ENCODE measurements around the gene DLG2. TPM values are rescaled to one million over a fixed set of nuclear protein-coding genes. Genes with fewer than 3 reads are reported as not detected.

Gene DLG2
- polyA plus RNA-seq, 1 experiment: 0.68 TPM

GRCh38 chr11:84465040-84465439 is 1162.1 kb downstream of the DLG2 start:
- H3K9me3 ChIP-seq (ENCODE audit: control insufficient read depth, insufficient read depth, low read length): no peaks in the 10 kb centered on the region
- no peak overlapping the region for H3K4me3 ChIP-seq (ENCODE audit: low read depth, low read length)
- no peak for TF ChIP-seq CTCF (IDR thresholded peaks at IDR 0.05; ENCODE audit: low read depth, low read length)
- no peak overlapping the region for H3K27ac ChIP-seq (ENCODE audit: low read depth, low read length)
- H3K27me3 ChIP-seq (ENCODE audit: control insufficient read depth, insufficient read depth, low read length): no peaks in the 10 kb centered on the region
- CTCF ChIA-PET: interaction anchor here (1.2 kb wide), 1 partner anchor 81 kb away, joined by 3 read pairs; no protein-coding TSS in a partner anchor
- DNase-seq (ENCODE audit: low read depth, low spot score): no peak
- POLR2A ChIA-PET: no interaction called here

GRCh38 chr11:84455691-84456090 is 1171.5 kb downstream of the DLG2 start:
- H3K27ac ChIP-seq (ENCODE audit: low read depth, low read length): no peak overlapping the region
- no peak for DNase-seq (ENCODE audit: low read depth, low spot score)
- TF ChIP-seq CTCF (IDR thresholded peaks at IDR 0.05; ENCODE audit: low read depth, low read length): no peak
- CTCF ChIA-PET: no interaction called here
- no peak overlapping the region for H3K4me3 ChIP-seq (ENCODE audit: low read depth, low read length)
- no peaks in the 10 kb centered on the region for H3K27me3 ChIP-seq (ENCODE audit: control insufficient read depth, insufficient read depth, low read length)
- H3K9me3 ChIP-seq (ENCODE audit: control insufficient read depth, insufficient read depth, low read length): no peaks in the 10 kb centered on the region
- POLR2A ChIA-PET: no interaction called here

GRCh38 chr11:84452211-84452610 is 1174.9 kb downstream of the DLG2 start:
- ChIA-PET POLR2A (no interaction called here), CTCF (no interaction called here)
- no peak for DNase-seq (ENCODE audit: low read depth, low spot score)
- Histone ChIP-seq H3K27ac (ENCODE audit: low read depth, low read length) (no peak overlapping the region), H3K9me3 (ENCODE audit: control insufficient read depth, insufficient read depth, low read length) (no peaks in the 10 kb centered on the region), H3K27me3 (ENCODE audit: control insufficient read depth, insufficient read depth, low read length) (no peaks in the 10 kb centered on the region), H3K4me3 (ENCODE audit: low read depth, low read length) (no peak overlapping the region)
- TF ChIP-seq CTCF (IDR thresholded peaks at IDR 0.05; ENCODE audit: low read depth, low read length): no peak

- Histone ChIP-seq H3K27ac (ENCODE audit: low read depth, low read length) (no peak overlapping the region), H3K9me3 (ENCODE audit: control insufficient read depth, insufficient read depth, low read length) (no peaks in the 10 kb centered on the region), H3K4me3 (ENCODE audit: low read depth, low read length) (no peak overlapping the region), H3K27me3 (ENCODE audit: control insufficient read depth, insufficient read depth, low read length) (peaks cover 3% of the 10 kb centered on the region)
- CTCF ChIA-PET: no interaction called here
- no peak for TF ChIP-seq CTCF (IDR thresholded peaks at IDR 0.05; ENCODE audit: low read depth, low read length)
- POLR2A ChIA-PET: no interaction called here
- no peak for DNase-seq (ENCODE audit: low read depth, low spot score)
Observed at GRCh38 chr11:84438565-84438964, 1188.6 kb downstream of the DLG2 start.

- TF ChIP-seq CTCF (IDR thresholded peaks at IDR 0.05; ENCODE audit: low read depth, low read length): no peak
- Histone ChIP-seq H3K9me3 (ENCODE audit: control insufficient read depth, insufficient read depth, low read length) (no peaks in the 10 kb centered on the region), H3K4me3 (ENCODE audit: low read depth, low read length) (no peak overlapping the region), H3K27ac (ENCODE audit: low read depth, low read length) (no peak overlapping the region), H3K27me3 (ENCODE audit: control insufficient read depth, insufficient read depth, low read length) (peaks cover 3% of the 10 kb centered on the region)
- POLR2A ChIA-PET: no interaction called here
- no peak for DNase-seq (ENCODE audit: low read depth, low spot score)
- CTCF ChIA-PET: no interaction called here
Observed at GRCh38 chr11:84437071-84437980, 1189.8 kb downstream of the DLG2 start.
